H1 (cell line): ENCODE measurements around the gene FOXM1. TPM values are rescaled to one million over a fixed set of nuclear protein-coding genes. Genes with fewer than 3 reads are reported as not detected.

Experiments
- BACH1 ChIP-seq: IDR thresholded peaks from 2 replicates; pipeline ENCODE4 v1.6.1; 2012; ENCODE audit warnings: low read length, improper control_type of control experiment
- BCL11A ChIP-seq, 2 experiments: IDR thresholded peaks; one replicate each; pipeline ENCODE4 v1.6.1; 2011; ENCODE audit warnings: low read depth in 2 of 2, low read length in 2 of 2, mild to moderate bottlenecking in 2 of 2
- CBX8 ChIP-seq: fragments of 300-800, 300-1000 bp; sonication (generic); IDR thresholded peaks from 2 replicates; pipeline ENCODE4 v1.7.1; 2016; ENCODE audit warnings: low read depth, low read length, borderline replicate concordance
- CHD1 ChIP-seq: IDR thresholded peaks from 2 replicates; pipeline ENCODE4 v1.6.1; 2012; ENCODE audit warnings: low read depth, low read length, improper control_type of control experiment
- CHD2 ChIP-seq: IDR thresholded peaks from 2 replicates; pipeline ENCODE4 v1.6.1; 2012; ENCODE audit warnings: low read length, improper control_type of control experiment
- CREB1 ChIP-seq: IDR thresholded peaks from 2 replicates; pipeline ENCODE4 v1.6.1; 2012; ENCODE audit warnings: inconsistent platforms
- GABPA ChIP-seq: IDR thresholded peaks from 2 replicates; pipeline ENCODE4 v1.6.1; 2011; ENCODE audit warnings: mild to moderate bottlenecking, low read length, moderate library complexity, borderline replicate concordance; ENCODE audit not compliant: insufficient read depth
- GTF2F1 ChIP-seq: IDR thresholded peaks from 2 replicates; pipeline ENCODE4 v1.6.1; 2012; ENCODE audit warnings: low read depth, low read length, improper control_type of control experiment, borderline replicate concordance
- HDAC2 ChIP-seq, 2 experiments: fragments of 300-600 bp in 1 of 2; sonication (generic) in 1 of 2; IDR thresholded peaks; 2 replicates each; pipeline ENCODE4 v1.6.1; 2011 to 2012; ENCODE audit warnings: low read depth in 2 of 2, low read length in 2 of 2, mild to moderate bottlenecking in 2 of 2, moderate library complexity in 2 of 2, borderline replicate concordance in 1 of 2, inconsistent platforms in 1 of 2
- HDAC6 ChIP-seq: IDR thresholded peaks from one replicate; pipeline ENCODE4 v1.7.1; 2012; ENCODE audit warnings: low read depth, mild to moderate bottlenecking, inconsistent platforms, low read length, moderate library complexity
- JUN ChIP-seq: IDR thresholded peaks from 2 replicates; pipeline ENCODE4 v1.6.1; 2011; ENCODE audit warnings: low read depth, mild to moderate bottlenecking, improper control_type of control experiment, low read length
- KDM1A ChIP-seq: fragments of 200-600, 300-600 bp; sonication (generic); IDR thresholded peaks from 2 replicates; pipeline ENCODE4 v1.7.1; 2016; ENCODE audit warnings: mild to moderate bottlenecking, low read length, borderline replicate concordance
- KDM5A ChIP-seq: fragments of 200-600 bp; IDR thresholded peaks from 2 replicates; pipeline ENCODE4 v1.7.1; 2012; ENCODE audit warnings: mild to moderate bottlenecking, low read length, inconsistent platforms, mixed read lengths
- PHF8 ChIP-seq: fragments of 200-600 bp; sonication (generic); conservative IDR thresholded peaks from 2 replicates; pipeline ENCODE4 v1.7.1; 2012; ENCODE audit warnings: low read depth, mild to moderate bottlenecking, inconsistent platforms, low read length, moderate library complexity
- POLR2AphosphoS5 ChIP-seq: IDR thresholded peaks from 2 replicates; pipeline ENCODE4 v1.6.1; 2011; ENCODE audit warnings: low read depth, low read length
- RAD21 ChIP-seq, 2 experiments: IDR thresholded peaks in 1 of 2; conservative IDR thresholded peaks in 1 of 2; 2 replicates each; pipeline ENCODE4 v1.6.1; 2011; ENCODE audit warnings: low read depth in 2 of 2, low read length in 2 of 2, improper control_type of control experiment in 1 of 2, inconsistent platforms in 1 of 2, mild to moderate bottlenecking in 1 of 2, moderate library complexity in 1 of 2
- RBBP5 ChIP-seq: IDR thresholded peaks from 2 replicates; pipeline ENCODE4 v1.7.1; 2012; ENCODE audit warnings: low read depth, mild to moderate bottlenecking, inconsistent platforms, low read length, moderate library complexity, borderline replicate concordance
- SIN3A ChIP-seq, 2 experiments: IDR thresholded peaks in 1 of 2; conservative IDR thresholded peaks in 1 of 2; 2 replicates each; pipeline ENCODE4 v1.6.1; 2011 to 2012; ENCODE audit warnings: low read length in 2 of 2, improper control_type of control experiment in 1 of 2, low read depth in 1 of 2, mild to moderate bottlenecking in 1 of 2
- TAF7 ChIP-seq: optimal IDR thresholded peaks from 2 replicates; pipeline ENCODE3; 2011; ENCODE audit warnings: low read depth, mild to moderate bottlenecking, inconsistent platforms, low read length, moderate library complexity, borderline replicate concordance
- TBP ChIP-seq: IDR thresholded peaks from 2 replicates; pipeline ENCODE4 v1.6.1; 2011; ENCODE audit warnings: low read depth, low read length, improper control_type of control experiment
- YY1 ChIP-seq: IDR thresholded peaks from 2 replicates; pipeline ENCODE4 v1.6.1; 2011; ENCODE audit warnings: low read depth, mild to moderate bottlenecking, low read length
- polyA plus RNA-seq, 7 experiments: library from polyadenylated mRNA; depleted of rRNA in 3 of 7; stranded (reverse) in 5 of 7; unstranded in 2 of 7; fragments of >200 nt in 5 of 7; fragments of 200-250 nt in 2 of 7; gene quantifications; 1 replicate in 5 of 7; 2 replicates in 1 of 7; 4 replicates in 1 of 7; pipeline versions ENCODE4 v1.2.1 to v1.2.3, GENCODE V29; 2011 to 2013; ENCODE audit warnings: missing spikeins in 2 of 7, mixed read lengths in 2 of 7
- total RNA-seq: library from RNA; stranded (reverse); fragmentation: NEBNext Ultra II Directional; extraction: Animal tissue kit (Norgen Biotek cat#: 25700); gene quantifications from 2 replicates; pipeline ENCODE4 v1.2.1, GENCODE V29; 2021
- TF ChIP-seq, protein P1 (sequence below): IDR thresholded peaks from 2 replicates; pipeline ENCODE4 v1.6.1; 2012; ENCODE audit warnings: inconsistent platforms

FOXM1 gene
- total and polyA plus RNA-seq, 2 of the 8 experiments (the other 6 are each of a cell fraction or from before 2014, with no cell fraction given), result 58.1 to 121 TPM

DNA sequence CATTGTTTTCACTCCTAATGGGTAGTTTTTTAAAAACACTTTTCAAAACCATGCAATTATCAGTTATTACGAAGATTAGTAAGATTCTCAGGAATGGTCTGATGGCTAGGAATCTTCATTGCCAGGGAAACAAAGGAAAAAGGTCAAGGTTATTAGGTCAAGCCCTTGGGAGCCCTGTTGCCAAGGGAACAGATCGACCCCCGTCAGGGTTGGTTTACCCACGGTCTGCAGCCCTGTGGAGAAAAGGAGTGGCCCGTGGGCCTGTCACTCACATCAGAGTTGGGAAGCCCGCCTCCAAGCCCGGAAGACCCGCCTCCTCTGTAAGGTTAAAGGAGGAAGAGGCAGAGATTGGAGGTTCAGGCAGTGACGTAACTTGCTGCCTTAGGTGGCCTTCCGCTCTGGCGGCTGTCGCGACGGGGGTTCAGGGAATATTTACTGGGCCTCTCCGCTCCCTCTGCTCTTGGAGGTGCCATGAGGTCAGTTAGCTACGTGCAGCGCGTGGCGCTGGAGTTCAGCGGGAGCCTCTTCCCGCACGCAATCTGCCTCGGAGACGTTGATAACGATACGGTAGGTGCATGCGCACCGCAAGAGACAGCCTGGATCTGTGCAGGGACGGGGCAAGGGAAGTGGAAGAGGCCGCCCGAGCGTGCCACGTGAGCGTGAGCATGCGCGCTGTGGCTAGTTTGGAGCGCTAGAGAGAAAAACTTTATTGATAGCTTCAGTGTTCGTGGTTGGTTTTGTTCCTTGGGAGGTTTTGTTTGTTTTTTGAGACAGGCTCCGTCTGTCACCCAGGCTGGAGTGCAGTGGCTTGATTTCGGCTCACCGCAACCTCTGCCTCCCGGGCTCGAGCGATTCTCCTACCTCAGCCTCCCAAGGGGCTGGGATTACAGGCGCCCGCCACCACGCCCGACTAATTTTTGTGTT, 64.4 kb downstream of the FOXM1 start, which contains the start of gene ITFG2 (continued):
- TF ChIP-seq SIN3A (conservative IDR thresholded peaks at IDR 0.05 in 1 of 2, IDR thresholded peaks at IDR 0.05 in 1 of 2; ENCODE audit: low read depth in 1 of 2, low read length in 2 of 2) (peak; percentile 66 to 93; a peak in 3 of 4 replicates), TAF7 (peak; percentile 91), RAD21 (IDR thresholded peaks at IDR 0.05 in 1 of 2, conservative IDR thresholded peaks at IDR 0.05 in 1 of 2; ENCODE audit: low read depth in 2 of 2, low read length in 2 of 2) (no peak), KDM5A (0 out of 2 replicates have a peak, but pooled peaks have one; percentile 33), GTF2F1 (0 out of 2 replicates have a peak, but pooled peaks have one; percentile 63), BACH1 (no peak), GABPA (peak; percentile 72; the same call in 1 of the 2 replicates), CHD1 (no peak), CHD2 (peak; percentile 70), HDAC6 (no peak), JUN (no peak), HDAC2 (IDR thresholded peaks at IDR 0.05; ENCODE audit: borderline replicate concordance in 1 of 2, low read depth in 2 of 2, low read length in 2 of 2) (no peak), POLR2AphosphoS5 (peak; percentile 99), YY1 (no peak), CREB1 (peak; percentile 85), TBP (peak; percentile 87), CBX8 (no peak), RBBP5 (peak; percentile 92), BCL11A (IDR thresholded peaks at IDR 0.05; ENCODE audit: low read depth in 2 of 2, low read length in 2 of 2) (no peak), KDM1A (no peak), PHF8 (peak; percentile 100)
- TF ChIP-seq, protein P1, sequence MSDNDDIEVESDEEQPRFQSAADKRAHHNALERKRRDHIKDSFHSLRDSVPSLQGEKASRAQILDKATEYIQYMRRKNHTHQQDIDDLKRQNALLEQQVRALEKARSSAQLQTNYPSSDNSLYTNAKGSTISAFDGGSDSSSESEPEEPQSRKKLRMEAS, result peak; percentile 99
